ENCODE results near the gene AKT2.
"Not testable (repeated sequence)": the region's sequence is repeated elsewhere in the genome, so short reads cannot be mapped to it uniquely, and the experiment has no call there.

Gene AKT2

GRCh38 chr19:40284501-40285352 is at the start of gene AKT2:
AKT2 (minus strand) TSS chr19:40285345; CDS start chr19:40265267, 20,078 bp downstream.
- Histone ChIP-seq H3K27me3 (ENCODE audit: control insufficient read depth, insufficient read depth, low read length) (no peaks in the 10 kb centered on the region), H3K4me1 (ENCODE audit: control insufficient read depth, low read depth, low read length) (peaks cover 10% of the 10 kb centered on the region), H3K9me3 (ENCODE audit: control insufficient read depth, low read depth, low read length) (no peaks in the 10 kb centered on the region)

GRCh38 chr19:40333083-40333482 is 47.9 kb upstream of the AKT2 start:
- peaks cover 19% of the 10 kb centered on the region for H3K36me3 ChIP-seq (ENCODE audit: control insufficient read depth, low read depth, low read length)

More at GRCh38 chr19:40284501-40285352, at the start of gene AKT2:
- Histone ChIP-seq H3K27ac (ENCODE audit: low read length) (peak within 1 kb of the TSS; percentile 97), H3K36me3 (ENCODE audit: control insufficient read depth, low read depth, low read length) (no peaks in the 10 kb centered on the region), H3K9ac (ENCODE audit: low read length) (peak within 1 kb of the TSS; percentile 87), H3K4me3 (ENCODE audit: low read length) (peak within 1 kb of the TSS; percentile 85)

DNA sequence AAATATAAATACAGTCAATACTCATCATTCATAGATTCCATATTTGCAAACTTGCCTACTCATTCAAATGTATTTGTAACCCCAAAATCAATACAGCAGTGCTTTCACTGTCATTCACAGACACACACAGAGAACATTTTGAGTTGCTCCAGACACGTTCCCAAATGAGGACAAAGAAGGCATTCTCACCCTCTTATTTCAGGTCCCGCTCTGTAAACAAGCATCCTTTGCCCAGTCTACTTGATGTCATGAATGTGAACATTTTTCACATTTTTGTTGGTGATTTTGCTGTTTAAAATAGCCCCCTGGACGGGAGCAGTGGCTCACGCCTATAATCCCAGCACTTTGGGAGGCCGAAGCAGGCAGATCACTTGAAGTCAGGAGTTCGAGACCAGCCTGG is 47.5 kb upstream of the AKT2 start:
- Histone ChIP-seq H3K9ac (ENCODE audit: low read length) (no peak overlapping the region), H3K9me3 (ENCODE audit: control insufficient read depth, low read depth, low read length) (no peaks in the 10 kb centered on the region), H3K4me1 (ENCODE audit: control insufficient read depth, low read depth, low read length) (no peaks in the 10 kb centered on the region), H3K4me3 (ENCODE audit: low read length) (no peak overlapping the region), H3K27me3 (ENCODE audit: control insufficient read depth, insufficient read depth, low read length) (no peaks in the 10 kb centered on the region), H3K36me3 (ENCODE audit: control insufficient read depth, low read depth, low read length) (peaks cover 20% of the 10 kb centered on the region), H3K27ac (ENCODE audit: low read length) (no peak overlapping the region)

More at GRCh38 chr19:40333083-40333482, 47.9 kb upstream of the AKT2 start:
- H3K9me3 ChIP-seq (ENCODE audit: control insufficient read depth, low read depth, low read length); H3K27me3 ChIP-seq (ENCODE audit: control insufficient read depth, insufficient read depth, low read length); H3K9ac ChIP-seq (ENCODE audit: low read length); H3K4me1 ChIP-seq (ENCODE audit: control insufficient read depth, low read depth, low read length); H3K27ac ChIP-seq (ENCODE audit: low read length); H3K4me3 ChIP-seq (ENCODE audit: low read length): not testable (repeated sequence)

DNA sequence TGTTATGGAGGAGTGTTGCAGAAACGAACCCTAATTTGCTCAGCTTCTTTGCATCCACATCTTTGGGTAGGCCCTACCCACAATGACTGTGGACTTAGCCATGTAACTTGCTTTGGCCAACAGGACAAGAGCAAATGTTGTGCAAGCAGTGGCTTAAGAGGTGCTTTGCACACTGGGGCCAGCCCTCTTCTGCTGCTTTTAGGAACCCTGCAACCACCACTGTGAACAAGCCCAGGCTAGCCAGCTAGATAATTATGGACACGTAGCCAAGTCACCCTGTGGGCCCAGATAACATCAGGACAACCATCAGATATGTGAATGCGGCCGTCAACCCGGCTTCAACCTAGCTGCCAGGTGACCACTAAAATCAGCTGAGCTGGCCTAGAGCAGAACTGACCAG is 45.9 kb upstream of the AKT2 start:
- Histone ChIP-seq H3K9me3 (ENCODE audit: control insufficient read depth, low read depth, low read length) (no peaks in the 10 kb centered on the region), H3K4me3 (ENCODE audit: low read length) (no peak overlapping the region), H3K36me3 (ENCODE audit: control insufficient read depth, low read depth, low read length) (peaks cover 31% of the 10 kb centered on the region), H3K9ac (ENCODE audit: low read length) (no peak overlapping the region), H3K4me1 (ENCODE audit: control insufficient read depth, low read depth, low read length) (no peaks in the 10 kb centered on the region), H3K27ac (ENCODE audit: low read length) (no peak overlapping the region), H3K27me3 (ENCODE audit: control insufficient read depth, insufficient read depth, low read length) (no peaks in the 10 kb centered on the region)

GRCh38 chr19:40326201-40326600 is 41.1 kb upstream of the AKT2 start:
- Histone ChIP-seq H3K27ac (ENCODE audit: low read length) (no peak overlapping the region), H3K36me3 (ENCODE audit: control insufficient read depth, low read depth, low read length) (peaks cover 54% of the 10 kb centered on the region), H3K4me1 (ENCODE audit: control insufficient read depth, low read depth, low read length) (no peaks in the 10 kb centered on the region), H3K27me3 (ENCODE audit: control insufficient read depth, insufficient read depth, low read length) (no peaks in the 10 kb centered on the region), H3K9ac (ENCODE audit: low read length) (no peak overlapping the region), H3K4me3 (ENCODE audit: low read length) (no peak overlapping the region), H3K9me3 (ENCODE audit: control insufficient read depth, low read depth, low read length) (no peaks in the 10 kb centered on the region)

DNA sequence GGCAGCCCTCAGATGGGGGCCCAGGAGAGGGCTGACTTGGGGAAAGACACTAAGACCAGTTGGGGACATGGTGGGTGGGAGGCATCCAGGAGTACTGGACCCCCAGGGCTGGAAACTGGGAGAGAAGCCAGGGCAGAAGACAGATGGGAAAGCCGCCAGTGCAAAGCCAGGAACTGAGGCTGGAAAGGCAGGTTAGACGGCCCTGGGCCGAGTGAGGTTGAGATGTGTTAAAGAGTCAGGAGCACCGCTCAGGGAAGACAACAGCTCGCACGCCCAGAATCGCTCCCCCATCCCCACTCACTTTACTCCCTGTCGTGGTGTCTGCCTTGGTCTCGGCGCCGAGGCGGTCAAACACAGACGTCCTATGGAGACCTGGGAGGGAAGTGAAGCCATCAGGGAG is 38.6 kb upstream of the AKT2 start:
- Histone ChIP-seq H3K27me3 (ENCODE audit: control insufficient read depth, insufficient read depth, low read length) (no peaks in the 10 kb centered on the region), H3K9ac (ENCODE audit: low read length) (no peak overlapping the region), H3K4me3 (ENCODE audit: low read length) (no peak overlapping the region), H3K27ac (ENCODE audit: low read length) (no peak overlapping the region), H3K4me1 (ENCODE audit: control insufficient read depth, low read depth, low read length) (no peaks in the 10 kb centered on the region), H3K36me3 (ENCODE audit: control insufficient read depth, low read depth, low read length) (peaks cover 58% of the 10 kb centered on the region), H3K9me3 (ENCODE audit: control insufficient read depth, low read depth, low read length) (no peaks in the 10 kb centered on the region)

DNA sequence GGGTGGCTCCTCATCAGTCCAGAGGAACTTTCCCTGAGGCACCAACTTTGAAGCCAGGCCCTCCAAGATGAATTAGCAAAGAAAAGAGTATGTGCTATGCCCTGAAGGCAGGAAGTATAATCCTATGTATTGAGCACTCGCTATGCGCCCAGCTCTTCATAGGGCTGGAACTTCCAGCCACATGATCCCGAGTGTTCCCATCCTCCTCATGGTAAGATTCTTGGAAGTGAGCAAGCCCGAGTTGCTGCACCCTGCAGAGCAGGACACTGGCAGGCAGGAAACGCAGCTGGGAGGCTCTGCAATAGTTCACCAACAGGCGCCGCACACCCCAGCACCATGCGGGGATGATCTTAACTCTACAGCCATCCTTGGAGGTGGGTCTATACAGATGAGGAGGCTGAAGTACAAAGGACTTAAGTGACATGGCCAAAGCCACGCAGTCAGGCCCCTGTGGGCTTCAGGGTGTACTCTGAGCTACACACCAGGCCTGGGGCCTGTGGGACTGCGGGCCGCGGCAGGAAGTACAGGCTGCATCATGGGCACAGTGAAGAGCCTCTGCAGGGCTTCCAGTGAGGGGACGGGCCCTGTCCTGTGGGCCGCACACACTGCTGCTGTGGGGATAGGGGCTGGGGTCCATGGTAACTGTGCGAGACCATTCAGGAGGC is 37.9 kb upstream of the AKT2 start:
- H3K27ac ChIP-seq (ENCODE audit: low read length) = no peak overlapping the region
- no peaks in the 10 kb centered on the region for H3K4me1 ChIP-seq (ENCODE audit: control insufficient read depth, low read depth, low read length)
- H3K4me3 ChIP-seq (ENCODE audit: low read length) = no peak overlapping the region
- no peaks in the 10 kb centered on the region for H3K27me3 ChIP-seq (ENCODE audit: control insufficient read depth, insufficient read depth, low read length)
- no peaks in the 10 kb centered on the region for H3K9me3 ChIP-seq (ENCODE audit: control insufficient read depth, low read depth, low read length)
- peaks cover 58% of the 10 kb centered on the region for H3K36me3 ChIP-seq (ENCODE audit: control insufficient read depth, low read depth, low read length)
- H3K9ac ChIP-seq (ENCODE audit: low read length) = no peak overlapping the region

DNA sequence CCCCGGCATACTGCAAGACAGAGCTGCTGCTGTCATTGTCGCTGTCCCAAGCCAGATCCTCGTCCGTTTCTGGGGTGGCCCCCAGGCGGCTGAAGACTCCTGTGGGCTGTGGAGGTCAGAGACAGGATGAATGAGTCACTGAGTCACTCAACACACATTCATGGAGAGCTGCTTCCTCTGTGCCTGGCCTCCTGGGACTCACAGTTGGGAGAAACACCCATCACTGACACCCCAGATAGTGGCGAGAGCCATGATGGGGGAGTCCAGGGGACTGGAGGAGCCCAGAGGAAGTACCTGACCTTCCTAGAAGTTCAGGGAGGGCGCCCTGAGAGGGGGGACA is 37.1 kb upstream of the AKT2 start:
- Histone ChIP-seq H3K9me3 (ENCODE audit: control insufficient read depth, low read depth, low read length) (no peaks in the 10 kb centered on the region), H3K27me3 (ENCODE audit: control insufficient read depth, insufficient read depth, low read length) (no peaks in the 10 kb centered on the region), H3K27ac (ENCODE audit: low read length) (no peak overlapping the region), H3K4me1 (ENCODE audit: control insufficient read depth, low read depth, low read length) (no peaks in the 10 kb centered on the region), H3K4me3 (ENCODE audit: low read length) (no peak overlapping the region), H3K36me3 (ENCODE audit: control insufficient read depth, low read depth, low read length) (peaks cover 52% of the 10 kb centered on the region), H3K9ac (ENCODE audit: low read length) (no peak overlapping the region)

- H3K4me1 ChIP-seq (ENCODE audit: control insufficient read depth, low read depth, low read length) = no peaks in the 10 kb centered on the region
- H3K27ac ChIP-seq (ENCODE audit: low read length) = no peak overlapping the region
- no peaks in the 10 kb centered on the region for H3K27me3 ChIP-seq (ENCODE audit: control insufficient read depth, insufficient read depth, low read length)
- H3K9ac ChIP-seq (ENCODE audit: low read length) = no peak overlapping the region
- H3K36me3 ChIP-seq (ENCODE audit: control insufficient read depth, low read depth, low read length) = peaks cover 52% of the 10 kb centered on the region
- no peak overlapping the region for H3K4me3 ChIP-seq (ENCODE audit: low read length)
- no peaks in the 10 kb centered on the region for H3K9me3 ChIP-seq (ENCODE audit: control insufficient read depth, low read depth, low read length)
Observed at GRCh38 chr19:40321566-40322270, 36.6 kb upstream of the AKT2 start.

GRCh38 chr19:40321076-40321475 is 35.9 kb upstream of the AKT2 start:
- H3K27me3 ChIP-seq (ENCODE audit: control insufficient read depth, insufficient read depth, low read length) = no peaks in the 10 kb centered on the region
- H3K4me1 ChIP-seq (ENCODE audit: control insufficient read depth, low read depth, low read length) = no peaks in the 10 kb centered on the region
- no peak overlapping the region for H3K9ac ChIP-seq (ENCODE audit: low read length)
- H3K27ac ChIP-seq (ENCODE audit: low read length) = no peak overlapping the region
- no peak overlapping the region for H3K4me3 ChIP-seq (ENCODE audit: low read length)
- peaks cover 45% of the 10 kb centered on the region for H3K36me3 ChIP-seq (ENCODE audit: control insufficient read depth, low read depth, low read length)
- no peaks in the 10 kb centered on the region for H3K9me3 ChIP-seq (ENCODE audit: control insufficient read depth, low read depth, low read length)

GRCh38 chr19:40320558-40320935 is 35.4 kb upstream of the AKT2 start:
- Histone ChIP-seq H3K9me3 (ENCODE audit: control insufficient read depth, low read depth, low read length) (no peaks in the 10 kb centered on the region), H3K4me3 (ENCODE audit: low read length) (no peak overlapping the region), H3K4me1 (ENCODE audit: control insufficient read depth, low read depth, low read length) (no peaks in the 10 kb centered on the region), H3K9ac (ENCODE audit: low read length) (no peak overlapping the region), H3K36me3 (ENCODE audit: control insufficient read depth, low read depth, low read length) (peaks cover 40% of the 10 kb centered on the region), H3K27me3 (ENCODE audit: control insufficient read depth, insufficient read depth, low read length) (no peaks in the 10 kb centered on the region), H3K27ac (ENCODE audit: low read length) (no peak overlapping the region)
